Fibroblast of lung (primary cell): Measurements from ENCODE around the gene ZBTB16. TPM values are rescaled to one million over a fixed set of nuclear protein-coding genes. Genes with fewer than 3 reads are reported as not detected.

ENCODE experiments used
- DNase-seq, 2 donors: peaks; one replicate each; pipeline versions ENCODE4 v3.0.0 to v3.0.0-alpha.2; 2010; ENCODE audit warnings: low read depth in 2 of 2
- H2AFZ ChIP-seq: 2 replicates; pipeline ENCODE4 v1.5.1; 2012; ENCODE audit warnings: low read length, control low read depth, inconsistent platforms
- H3K27ac ChIP-seq: 2 replicates; pipeline ENCODE4 v1.5.1; 2011; ENCODE audit warnings: low read length, control low read depth; ENCODE audit not compliant: insufficient read depth
- H3K27me3 ChIP-seq: 2 replicates; pipeline ENCODE4 v1.5.1; 2011; ENCODE audit warnings: mild to moderate bottlenecking, low read length; ENCODE audit not compliant: control insufficient read depth, insufficient read depth
- H3K36me3 ChIP-seq: 2 replicates; pipeline ENCODE4 v1.5.1; 2011; ENCODE audit warnings: low read length; ENCODE audit not compliant: control insufficient read depth, insufficient read depth
- H3K4me1 ChIP-seq: 2 replicates; pipeline ENCODE4 v1.5.1; 2011; ENCODE audit warnings: low read length; ENCODE audit not compliant: control insufficient read depth, insufficient read depth; ENCODE audit errors: extremely low read depth
- H3K4me2 ChIP-seq: 2 replicates; pipeline ENCODE4 v1.5.1; 2011; ENCODE audit warnings: low read length, control low read depth; ENCODE audit not compliant: insufficient read depth; ENCODE audit errors: extremely low read depth
- H3K4me3 ChIP-seq, 4 experiments: fragments of 200-600 bp in 1 of 4; sonication (generic) in 1 of 4; replicated peaks in 1 of 4; 2 replicates each; pipeline ENCODE4 v1.5.1; 2011 to 2016; ENCODE audit warnings: low read length in 4 of 4, low read depth in 3 of 4, mild to moderate bottlenecking in 3 of 4, control low read depth in 2 of 4, inconsistent platforms in 1 of 4, mixed read lengths in 1 of 4; ENCODE audit not compliant: insufficient read depth in 1 of 4; ENCODE audit errors: control extremely low read depth in 1 of 4
- H3K79me2 ChIP-seq: 2 replicates; pipeline ENCODE4 v1.5.1; 2012; ENCODE audit warnings: mild to moderate bottlenecking, low read length, inconsistent platforms; ENCODE audit not compliant: control insufficient read depth, insufficient read depth
- H3K9ac ChIP-seq: 2 replicates; pipeline ENCODE4 v1.5.1; 2011; ENCODE audit warnings: mild to moderate bottlenecking, low read length, control low read depth; ENCODE audit not compliant: insufficient read depth
- H3K9me3 ChIP-seq: 2 replicates; pipeline ENCODE4 v1.5.1; 2012; ENCODE audit warnings: low read depth, low read length; ENCODE audit not compliant: control insufficient read depth, insufficient read depth
- H4K20me1 ChIP-seq: 2 replicates; pipeline ENCODE4 v1.5.1; 2011; ENCODE audit warnings: low read length; ENCODE audit not compliant: control insufficient read depth, insufficient read depth; ENCODE audit errors: extremely low read depth
- CTCF ChIP-seq, 2 donors: IDR thresholded peaks in 1 of 2; conservative IDR thresholded peaks in 1 of 2; 1 replicate in 1 of 2; 2 replicates in 1 of 2; pipeline ENCODE4 v1.5.1; 2011 to 2012; ENCODE audit warnings: low read length in 2 of 2, control low read depth in 1 of 2, inconsistent platforms in 1 of 2, low read depth in 1 of 2, mild to moderate bottlenecking in 1 of 2
- EZH2 ChIP-seq: IDR thresholded peaks from 2 replicates; pipeline ENCODE4 v1.5.1; 2012; ENCODE audit warnings: low read length, control low read depth, mild to moderate bottlenecking; ENCODE audit errors: missing control alignments
- polyA plus RNA-seq, 2 donors: library from polyadenylated mRNA; depleted of rRNA in 1 of 2; stranded (reverse) in 1 of 2; unstranded in 1 of 2; fragments of >200 nt; gene quantifications; 2 replicates each; pipeline ENCODE4 v1.2.1, GENCODE V29; 2011 to 2012; ENCODE audit warnings: missing spikeins in 1 of 2
- total RNA-seq: library from RNA; depleted of rRNA; stranded (reverse); fragments of >200 nt; gene quantifications from 2 replicates; pipeline ENCODE4 v1.2.1, GENCODE V29; 2014

Gene ZBTB16
- total and polyA plus RNA-seq, 2 donors (not counting 1 experiment from before 2014, with no cell fraction given), result not detected

DNA sequence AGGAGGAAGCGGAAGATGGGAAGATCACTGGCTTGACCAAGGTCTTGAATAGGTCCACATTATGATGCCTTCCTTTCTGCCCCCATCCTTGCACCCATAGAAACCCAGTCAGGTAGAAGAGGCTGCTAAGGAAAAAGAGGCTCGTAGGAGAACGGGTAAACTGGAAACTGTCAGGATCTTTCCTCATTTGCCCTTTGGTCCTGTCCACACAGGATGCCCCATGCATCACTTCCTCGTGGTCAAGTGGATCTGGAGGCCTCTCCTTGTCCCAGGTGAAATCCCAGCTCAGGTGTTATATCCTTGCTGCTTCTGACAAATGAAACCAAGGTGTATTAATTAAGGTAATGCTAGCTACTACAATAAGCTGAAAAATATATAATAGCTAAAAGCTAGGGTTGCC is 8.0 kb upstream of the ZBTB16 start:
- no peak overlapping the region for H3K9ac ChIP-seq
- H3K4me3 ChIP-seq, result no peak overlapping the region
- no peak overlapping the region for H3K27ac ChIP-seq
- no peak for DNase-seq
- no peak overlapping the region for H3K4me2 ChIP-seq
- no peaks in the 10 kb centered on the region for H3K79me2 ChIP-seq
- no peak overlapping the region for H2AFZ ChIP-seq
- H3K36me3 ChIP-seq, result no peaks in the 10 kb centered on the region
- no peaks in the 10 kb centered on the region for H3K27me3 ChIP-seq
- TF ChIP-seq CTCF (conservative IDR thresholded peaks at IDR 0.05 in 1 of 2, IDR thresholded peaks at IDR 0.05 in 1 of 2; ENCODE audit: low read depth in 1 of 2, low read length in 2 of 2), result no peak
- no peak for TF ChIP-seq EZH2
- no peaks in the 10 kb centered on the region for H3K4me1 ChIP-seq
- no peaks in the 10 kb centered on the region for H4K20me1 ChIP-seq
- no peaks in the 10 kb centered on the region for H3K9me3 ChIP-seq

GRCh38 chr11:114052160-114052559 is 7.4 kb upstream of the ZBTB16 start:
- TF ChIP-seq EZH2 (no peak), CTCF (conservative IDR thresholded peaks at IDR 0.05 in 1 of 2, IDR thresholded peaks at IDR 0.05 in 1 of 2; ENCODE audit: low read depth in 1 of 2, low read length in 2 of 2) (no peak)
- no peak for DNase-seq
- no peak overlapping the region for H3K9ac ChIP-seq

DNA sequence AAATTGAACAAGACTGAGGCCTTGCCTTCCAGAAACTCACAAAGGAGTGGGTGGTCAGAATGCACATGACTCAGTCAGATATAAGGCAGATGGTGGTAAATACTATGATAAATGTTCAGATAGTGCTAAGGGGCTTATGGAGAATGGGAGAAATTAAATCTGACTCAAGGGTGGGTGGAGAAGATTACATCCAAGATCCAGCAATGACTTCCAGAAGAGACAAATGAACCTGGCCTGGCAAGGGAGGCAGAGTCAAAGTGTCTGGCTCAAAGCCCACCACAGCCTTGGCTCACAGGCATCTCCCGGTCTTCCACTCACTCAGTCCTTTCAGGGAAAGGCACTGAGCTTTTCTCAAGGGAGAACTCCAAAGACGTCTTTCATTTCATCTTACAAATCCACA is 6.1 kb upstream of the ZBTB16 start:
- peak in 1 of 2 donors; percentile 7 for DNase-seq
- H3K36me3 ChIP-seq, result no peaks in the 10 kb centered on the region
- H3K9ac ChIP-seq, result no peak overlapping the region
- no peaks in the 10 kb centered on the region for H3K79me2 ChIP-seq
- H3K4me1 ChIP-seq, result no peaks in the 10 kb centered on the region
- H3K9me3 ChIP-seq, result no peaks in the 10 kb centered on the region
- H2AFZ ChIP-seq, result no peak overlapping the region
- TF ChIP-seq EZH2, result no peak
- no peak for TF ChIP-seq CTCF (conservative IDR thresholded peaks at IDR 0.05 in 1 of 2, IDR thresholded peaks at IDR 0.05 in 1 of 2; ENCODE audit: low read depth in 1 of 2, low read length in 2 of 2)
- H3K27ac ChIP-seq, result no peak overlapping the region
- no peak overlapping the region for H3K4me3 ChIP-seq
- no peaks in the 10 kb centered on the region for H4K20me1 ChIP-seq
- no peak overlapping the region for H3K4me2 ChIP-seq
- peaks cover 12% of the 10 kb centered on the region for H3K27me3 ChIP-seq

More at GRCh38 chr11:114052160-114052559, 7.4 kb upstream of the ZBTB16 start:
- Histone ChIP-seq H3K4me3 (no peak overlapping the region), H3K4me2 (no peak overlapping the region), H3K9me3 (no peaks in the 10 kb centered on the region), H3K79me2 (no peaks in the 10 kb centered on the region), H3K4me1 (no peaks in the 10 kb centered on the region), H4K20me1 (no peaks in the 10 kb centered on the region), H3K36me3 (no peaks in the 10 kb centered on the region), H3K27ac (no peak overlapping the region), H2AFZ (no peak overlapping the region), H3K27me3 (peaks cover 3% of the 10 kb centered on the region)
